NB4 (cell line): ENCODE data around the gene FCMR.

ENCODE experiments used
- MYC ChIP-seq: IDR thresholded peaks from 2 replicates; pipeline ENCODE4 v1.6.1; 2011; ENCODE audit warnings: low read depth, low read length
- POLR2A ChIP-seq: IDR thresholded peaks from 2 replicates; pipeline ENCODE4 v1.6.1; 2011; ENCODE audit warnings: mild to moderate bottlenecking; ENCODE audit not compliant: insufficient read length; ENCODE audit errors: extremely low read depth
- TF ChIP-seq, protein P1 (sequence below): IDR thresholded peaks from one replicate; pipeline ENCODE4 v1.5.1; 2012; ENCODE audit warnings: low read depth, low read length

DNA sequence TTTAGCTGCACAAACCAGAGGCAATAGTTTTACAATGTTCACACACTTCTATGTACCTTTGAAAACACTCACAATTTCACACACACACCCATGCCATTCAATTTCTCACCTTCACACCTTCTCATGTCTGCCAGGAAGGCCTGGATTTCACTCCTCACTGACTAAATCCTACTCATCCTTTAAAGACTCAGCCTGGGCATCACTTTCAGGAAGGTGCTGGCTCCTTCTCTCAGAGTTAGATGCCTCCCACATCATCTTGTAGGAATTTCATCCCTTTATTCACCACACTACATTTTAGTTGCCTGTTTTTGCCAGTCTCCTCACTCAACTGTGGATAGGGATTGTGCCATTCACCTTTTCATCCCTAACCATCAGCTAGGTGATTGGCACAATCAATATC, 54.0 kb downstream of the FCMR start:
- no peak for TF ChIP-seq POLR2A
- TF ChIP-seq, protein P1, sequence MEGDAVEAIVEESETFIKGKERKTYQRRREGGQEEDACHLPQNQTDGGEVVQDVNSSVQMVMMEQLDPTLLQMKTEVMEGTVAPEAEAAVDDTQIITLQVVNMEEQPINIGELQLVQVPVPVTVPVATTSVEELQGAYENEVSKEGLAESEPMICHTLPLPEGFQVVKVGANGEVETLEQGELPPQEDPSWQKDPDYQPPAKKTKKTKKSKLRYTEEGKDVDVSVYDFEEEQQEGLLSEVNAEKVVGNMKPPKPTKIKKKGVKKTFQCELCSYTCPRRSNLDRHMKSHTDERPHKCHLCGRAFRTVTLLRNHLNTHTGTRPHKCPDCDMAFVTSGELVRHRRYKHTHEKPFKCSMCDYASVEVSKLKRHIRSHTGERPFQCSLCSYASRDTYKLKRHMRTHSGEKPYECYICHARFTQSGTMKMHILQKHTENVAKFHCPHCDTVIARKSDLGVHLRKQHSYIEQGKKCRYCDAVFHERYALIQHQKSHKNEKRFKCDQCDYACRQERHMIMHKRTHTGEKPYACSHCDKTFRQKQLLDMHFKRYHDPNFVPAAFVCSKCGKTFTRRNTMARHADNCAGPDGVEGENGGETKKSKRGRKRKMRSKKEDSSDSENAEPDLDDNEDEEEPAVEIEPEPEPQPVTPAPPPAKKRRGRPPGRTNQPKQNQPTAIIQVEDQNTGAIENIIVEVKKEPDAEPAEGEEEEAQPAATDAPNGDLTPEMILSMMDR: no peak
- no peak for TF ChIP-seq MYC
